ENCODE measurements around the gene TMEM79.

The TMEM79 gene

DNA sequence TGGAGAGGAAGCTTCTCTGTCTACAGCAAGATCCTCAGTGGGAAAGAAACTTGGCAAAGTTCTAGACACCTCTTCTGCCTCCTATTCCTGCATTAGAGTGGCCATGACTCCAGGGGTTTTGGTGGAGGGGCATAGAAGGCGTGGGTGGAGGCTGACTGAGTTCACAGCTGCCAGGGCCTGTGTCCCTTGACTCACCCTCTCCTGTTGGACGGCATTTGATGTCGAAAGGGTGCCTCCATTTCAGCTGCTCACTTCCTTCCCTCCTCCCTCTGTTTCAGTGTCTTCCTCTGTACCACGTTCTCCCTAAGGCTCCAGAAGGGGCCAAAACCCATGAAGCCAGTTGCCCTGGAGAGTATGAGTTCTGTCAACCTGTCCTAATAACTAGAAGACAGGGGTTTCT, 632 bp downstream of the TMEM79 start:
- Histone ChIP-seq H3K27ac (ENCODE audit: low read length) (no peak overlapping the region), H3K4me2 (ENCODE audit: insufficient read depth, low read length) (peak overlapping the region; percentile 92; the same call in 1 of the 2 replicates)

DNA sequence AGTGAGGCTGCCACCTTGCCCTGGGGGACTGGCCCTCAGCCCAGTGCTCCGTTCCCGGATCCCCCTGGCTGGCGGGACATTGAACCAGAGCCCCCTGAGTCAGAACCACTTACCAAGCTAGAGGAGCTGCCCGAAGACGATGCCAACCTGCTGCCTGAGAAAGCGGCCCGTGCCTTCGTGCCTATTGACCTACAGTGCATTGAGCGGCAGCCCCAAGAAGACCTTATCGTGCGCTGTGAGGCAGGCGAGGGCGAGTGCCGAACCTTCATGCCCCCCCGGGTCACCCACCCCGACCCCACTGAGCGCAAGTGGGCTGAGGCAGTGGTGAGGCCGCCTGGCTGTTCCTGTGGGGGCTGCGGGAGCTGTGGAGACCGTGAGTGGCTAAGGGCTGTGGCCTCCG, 1.3 kb downstream of the TMEM79 start:
- Histone ChIP-seq H3K27me3 (ENCODE audit: insufficient read depth, low read length, poor library complexity) (no peaks in the 10 kb centered on the region), H3K9me3 (ENCODE audit: insufficient read depth, low read length, severe bottlenecking) (no peaks in the 10 kb centered on the region), H4K20me1 (ENCODE audit: insufficient read depth, low read length) (peaks cover 14% of the 10 kb centered on the region), H3K79me2 (ENCODE audit: insufficient read depth, low read length) (peaks cover 43% of the 10 kb centered on the region), H3K4me3 (ENCODE audit: low read depth in 1 of 2, low read length in 2 of 2) (no peak overlapping the region), H3K9ac (ENCODE audit: low read depth, low read length) (no peak overlapping the region), H3K4me2 (ENCODE audit: insufficient read depth, low read length) (no peak overlapping the region), H3K27ac (ENCODE audit: low read length) (no peak overlapping the region), H2AFZ (ENCODE audit: low read depth, low read length) (no peak overlapping the region), H3K36me3 (ENCODE audit: insufficient read depth, low read length) (peaks cover 21% of the 10 kb centered on the region), H3K4me1 (ENCODE audit: insufficient read depth, low read length) (peaks cover 32% of the 10 kb centered on the region)
- TF ChIP-seq EZH2 (IDR thresholded peaks at IDR 0.05; ENCODE audit: borderline replicate concordance, low read depth, low read length, severe bottlenecking): no peak
- TF ChIP-seq, protein P1, sequence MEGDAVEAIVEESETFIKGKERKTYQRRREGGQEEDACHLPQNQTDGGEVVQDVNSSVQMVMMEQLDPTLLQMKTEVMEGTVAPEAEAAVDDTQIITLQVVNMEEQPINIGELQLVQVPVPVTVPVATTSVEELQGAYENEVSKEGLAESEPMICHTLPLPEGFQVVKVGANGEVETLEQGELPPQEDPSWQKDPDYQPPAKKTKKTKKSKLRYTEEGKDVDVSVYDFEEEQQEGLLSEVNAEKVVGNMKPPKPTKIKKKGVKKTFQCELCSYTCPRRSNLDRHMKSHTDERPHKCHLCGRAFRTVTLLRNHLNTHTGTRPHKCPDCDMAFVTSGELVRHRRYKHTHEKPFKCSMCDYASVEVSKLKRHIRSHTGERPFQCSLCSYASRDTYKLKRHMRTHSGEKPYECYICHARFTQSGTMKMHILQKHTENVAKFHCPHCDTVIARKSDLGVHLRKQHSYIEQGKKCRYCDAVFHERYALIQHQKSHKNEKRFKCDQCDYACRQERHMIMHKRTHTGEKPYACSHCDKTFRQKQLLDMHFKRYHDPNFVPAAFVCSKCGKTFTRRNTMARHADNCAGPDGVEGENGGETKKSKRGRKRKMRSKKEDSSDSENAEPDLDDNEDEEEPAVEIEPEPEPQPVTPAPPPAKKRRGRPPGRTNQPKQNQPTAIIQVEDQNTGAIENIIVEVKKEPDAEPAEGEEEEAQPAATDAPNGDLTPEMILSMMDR (IDR thresholded peaks at IDR 0.05; ENCODE audit: borderline replicate concordance, extremely low read depth, low read length, poor library complexity, severe bottlenecking): no peak
- ATAC-seq (ENCODE audit: insufficient read depth, low read depth) (no peak), DNase-seq (no peak)

More for the DNA sequence above, 632 bp downstream of the TMEM79 start:
- no peak for DNase-seq
- Histone ChIP-seq H3K27me3 (ENCODE audit: insufficient read depth, low read length, poor library complexity) (no peaks in the 10 kb centered on the region), H3K36me3 (ENCODE audit: insufficient read depth, low read length) (peaks cover 27% of the 10 kb centered on the region), H3K9me3 (ENCODE audit: insufficient read depth, low read length, severe bottlenecking) (no peaks in the 10 kb centered on the region), H3K4me1 (ENCODE audit: insufficient read depth, low read length) (peaks cover 37% of the 10 kb centered on the region), H4K20me1 (ENCODE audit: insufficient read depth, low read length) (peaks cover 21% of the 10 kb centered on the region), H2AFZ (ENCODE audit: low read depth, low read length) (no peak overlapping the region), H3K4me3 (ENCODE audit: low read depth in 1 of 2, low read length in 2 of 2) (no peak overlapping the region), H3K79me2 (ENCODE audit: insufficient read depth, low read length) (peaks cover 50% of the 10 kb centered on the region), H3K9ac (ENCODE audit: low read depth, low read length) (0 out of 2 replicates have a peak overlapping the region, but pooled peaks have one; percentile 14)
- no peak for ATAC-seq (ENCODE audit: insufficient read depth, low read depth)
- TF ChIP-seq, protein P1 (IDR thresholded peaks at IDR 0.05; ENCODE audit: borderline replicate concordance, extremely low read depth, low read length, poor library complexity, severe bottlenecking): no peak
- no peak for TF ChIP-seq EZH2 (IDR thresholded peaks at IDR 0.05; ENCODE audit: borderline replicate concordance, low read depth, low read length, severe bottlenecking)

DNA sequence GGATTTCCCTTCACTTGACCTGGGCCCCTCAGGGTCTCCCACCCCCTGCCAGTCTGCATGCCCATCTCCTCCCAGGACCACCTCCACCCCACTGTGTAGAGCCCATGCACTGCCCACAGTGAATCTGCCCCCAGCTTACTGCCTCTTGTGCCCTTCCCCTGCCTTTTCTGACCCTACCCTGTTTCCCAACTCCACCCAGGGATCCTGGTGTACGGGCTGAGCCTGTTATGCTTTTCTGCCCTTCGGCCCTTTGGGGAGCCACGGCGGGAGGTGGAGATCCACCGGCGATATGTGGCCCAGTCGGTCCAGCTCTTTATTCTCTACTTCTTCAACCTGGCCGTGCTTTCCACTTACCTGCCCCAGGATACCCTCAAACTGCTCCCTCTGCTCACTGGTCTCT, 1.9 kb downstream of the TMEM79 start:
- no peak for TF ChIP-seq EZH2 (IDR thresholded peaks at IDR 0.05; ENCODE audit: borderline replicate concordance, low read depth, low read length, severe bottlenecking)
- TF ChIP-seq, protein P1 (IDR thresholded peaks at IDR 0.05; ENCODE audit: borderline replicate concordance, extremely low read depth, low read length, poor library complexity, severe bottlenecking): no peak
- Histone ChIP-seq H3K36me3 (ENCODE audit: insufficient read depth, low read length) (peaks cover 20% of the 10 kb centered on the region), H2AFZ (ENCODE audit: low read depth, low read length) (no peak overlapping the region), H3K79me2 (ENCODE audit: insufficient read depth, low read length) (peaks cover 36% of the 10 kb centered on the region), H4K20me1 (ENCODE audit: insufficient read depth, low read length) (peaks cover 9% of the 10 kb centered on the region; the same call in 1 of the 2 replicates), H3K27ac (ENCODE audit: low read length) (no peak overlapping the region), H3K4me1 (ENCODE audit: insufficient read depth, low read length) (peaks cover 25% of the 10 kb centered on the region), H3K4me3 (ENCODE audit: low read depth in 1 of 2, low read length in 2 of 2) (no peak overlapping the region), H3K27me3 (ENCODE audit: insufficient read depth, low read length, poor library complexity) (no peaks in the 10 kb centered on the region), H3K9me3 (ENCODE audit: insufficient read depth, low read length, severe bottlenecking) (no peaks in the 10 kb centered on the region), H3K9ac (ENCODE audit: low read depth, low read length) (no peak overlapping the region), H3K4me2 (ENCODE audit: insufficient read depth, low read length) (no peak overlapping the region)
- DNase-seq (no peak), ATAC-seq (ENCODE audit: insufficient read depth, low read depth) (no peak)

DNA sequence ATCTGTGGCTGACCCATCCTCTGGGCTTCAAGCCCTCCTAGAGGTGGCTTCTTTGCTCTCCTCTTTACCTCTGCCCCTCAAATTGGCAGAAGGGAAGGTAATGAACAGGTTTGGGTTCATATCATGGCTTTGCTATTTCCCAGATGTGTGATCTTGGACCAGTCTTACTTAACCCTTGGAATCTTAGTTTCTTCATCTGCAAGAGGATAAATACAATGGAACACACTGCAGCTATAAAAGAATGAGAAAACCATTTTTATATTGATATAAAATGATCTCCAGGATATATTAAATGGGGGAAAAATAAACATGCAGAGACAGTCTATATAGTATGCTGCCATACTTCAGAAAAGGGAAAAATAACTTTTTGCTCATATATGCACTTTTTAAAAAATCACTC, 5.7 kb downstream of the TMEM79 start:
- no peak overlapping the region for H2AFZ ChIP-seq (ENCODE audit: low read depth, low read length)
- H3K79me2 ChIP-seq (ENCODE audit: insufficient read depth, low read length): peaks cover 4% of the 10 kb centered on the region
- H3K27me3 ChIP-seq (ENCODE audit: insufficient read depth, low read length, poor library complexity): no peaks in the 10 kb centered on the region
- peaks cover 41% of the 10 kb centered on the region for H3K36me3 ChIP-seq (ENCODE audit: insufficient read depth, low read length)
- DNase-seq (no peak), ATAC-seq (ENCODE audit: insufficient read depth, low read depth) (no peak)
- no peak overlapping the region for H3K4me3 ChIP-seq (ENCODE audit: low read depth in 1 of 2, low read length in 2 of 2)
- TF ChIP-seq EZH2 (IDR thresholded peaks at IDR 0.05; ENCODE audit: borderline replicate concordance, low read depth, low read length, severe bottlenecking): no peak
- TF ChIP-seq, protein P1 (IDR thresholded peaks at IDR 0.05; ENCODE audit: borderline replicate concordance, extremely low read depth, low read length, poor library complexity, severe bottlenecking): no peak
- no peak overlapping the region for H3K9ac ChIP-seq (ENCODE audit: low read depth, low read length)
- no peaks in the 10 kb centered on the region for H4K20me1 ChIP-seq (ENCODE audit: insufficient read depth, low read length)
- H3K9me3 ChIP-seq (ENCODE audit: insufficient read depth, low read length, severe bottlenecking): no peaks in the 10 kb centered on the region
- no peak overlapping the region for H3K4me2 ChIP-seq (ENCODE audit: insufficient read depth, low read length)
- no peak overlapping the region for H3K27ac ChIP-seq (ENCODE audit: low read length)
- H3K4me1 ChIP-seq (ENCODE audit: insufficient read depth, low read length): peaks cover 7% of the 10 kb centered on the region
